ENCODE results near the gene PRKCE. TPM values are rescaled to one million over a fixed set of nuclear protein-coding genes. Genes with fewer than 3 reads are reported as not detected.

Gene PRKCE
- total RNA-seq, 1 experiment from 2014 or later, result 1.3 TPM

DNA sequence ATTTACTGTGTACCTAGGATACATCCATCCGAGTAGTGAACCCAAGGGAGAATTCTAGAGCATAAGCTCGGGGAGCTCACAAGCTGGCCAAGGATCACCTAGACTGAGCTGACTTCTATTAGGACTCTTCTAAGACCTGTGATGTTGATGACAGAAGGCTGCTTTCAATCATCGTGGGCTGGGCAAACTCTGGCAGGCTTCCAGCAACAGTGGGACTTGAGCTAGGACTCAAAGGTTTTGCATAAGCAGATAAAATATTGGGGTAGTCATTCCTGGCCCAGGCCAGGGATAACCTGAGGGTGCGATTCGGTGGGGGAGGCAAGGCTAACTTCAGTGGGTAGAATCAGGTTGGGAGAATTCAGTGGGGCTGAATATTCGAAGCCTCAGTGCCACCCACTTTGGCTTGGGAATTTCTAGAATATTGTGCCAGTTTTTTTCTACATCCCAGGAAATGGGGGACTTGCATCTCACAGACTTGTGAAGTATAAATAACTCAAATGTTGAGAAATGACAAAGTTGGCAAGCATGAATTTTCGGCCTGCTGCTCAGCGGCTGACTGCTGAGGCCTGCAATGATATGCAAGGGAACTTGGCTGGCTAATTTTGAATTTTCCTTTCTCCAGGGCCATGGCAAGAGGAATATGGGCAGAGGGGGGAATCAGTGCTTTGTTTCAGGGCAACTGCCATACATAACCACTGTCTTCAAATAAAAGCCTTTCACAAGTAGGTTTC, 274.3 kb downstream of the PRKCE start:
- H3K23me2 ChIP-seq (ENCODE audit: insufficient read length, low read depth, low read length, poor library complexity, severe bottlenecking), result no peaks in the 10 kb centered on the region
- no peak overlapping the region for H3K27ac ChIP-seq (ENCODE audit: insufficient read length, low read depth, low read length)
- peaks cover 5 to 6% of the 10 kb centered on the region in 2 experiments; a peak in 3 of 4 replicates for H3K4me1 Mint-ChIP-seq
- H2BK12ac ChIP-seq (ENCODE audit: insufficient read length, low read depth, low read length), result no peak overlapping the region
- no peaks in the 10 kb centered on the region for H3K4me1 ChIP-seq (ENCODE audit: insufficient read depth, low read length)
- no peak overlapping the region for H3K27ac Mint-ChIP-seq
- no peaks in the 10 kb centered on the region for H3K9me3 ChIP-seq (ENCODE audit: control insufficient read depth, low read depth, low read length)
- H3K14ac ChIP-seq (ENCODE audit: insufficient read depth, low read length), result no peak overlapping the region
- H3K4me3 Mint-ChIP-seq, result no peak overlapping the region
- WGBS (ENCODE audit: extremely low coverage, insufficient read length, low lambda C conversion rate), result no CpG with 5 or more reads among the region's 8 CpGs
- no peak overlapping the region for H3K18ac ChIP-seq (ENCODE audit: insufficient read length, low read depth, low read length)
- no peaks in the 10 kb centered on the region for H3K9me3 Mint-ChIP-seq
- DNase-seq, result no peak
- no peak overlapping the region for H2BK15ac ChIP-seq (ENCODE audit: low read depth, low read length)
- no peak overlapping the region for H4K91ac ChIP-seq (ENCODE audit: insufficient read length, low read depth, low read length)
- H3K36me3 Mint-ChIP-seq (ENCODE audit: insufficient read depth in 1 of 3, low read depth in 3 of 3), result no peaks in the 10 kb centered on the region
- no peak overlapping the region for H3K4ac ChIP-seq (ENCODE audit: low read depth, low read length)
- no peaks in the 10 kb centered on the region for H3K27me3 Mint-ChIP-seq (ENCODE audit: low read depth)
- no peak overlapping the region for H2AFZ ChIP-seq (ENCODE audit: low read length)
- no peak overlapping the region for H4K5ac ChIP-seq (ENCODE audit: insufficient read length, low read depth, low read length)
- no peak overlapping the region for H3K56ac ChIP-seq (ENCODE audit: insufficient read length, low read depth, low read length)
- H3K4me2 ChIP-seq (ENCODE audit: insufficient read depth, insufficient read length, low read length), result no peak overlapping the region
- peaks cover 2% of the 10 kb centered on the region for H4K20me1 ChIP-seq (ENCODE audit: control insufficient read depth, insufficient read depth, insufficient read length)
- H3K79me2 ChIP-seq (ENCODE audit: insufficient read depth, low read length), result no peaks in the 10 kb centered on the region
- no peak overlapping the region for H3K23ac ChIP-seq (ENCODE audit: insufficient read length, low read depth, low read length)
- no peak overlapping the region for H4K8ac ChIP-seq (replicated peaks; ENCODE audit: insufficient read length, low read depth, low read length)
- H3K9ac ChIP-seq (ENCODE audit: extremely low read depth, insufficient read length, low read length), result no peak overlapping the region
- no peak overlapping the region for H2BK20ac ChIP-seq (ENCODE audit: low read depth, low read length, poor library complexity, severe bottlenecking)
- TF ChIP-seq, protein P1, sequence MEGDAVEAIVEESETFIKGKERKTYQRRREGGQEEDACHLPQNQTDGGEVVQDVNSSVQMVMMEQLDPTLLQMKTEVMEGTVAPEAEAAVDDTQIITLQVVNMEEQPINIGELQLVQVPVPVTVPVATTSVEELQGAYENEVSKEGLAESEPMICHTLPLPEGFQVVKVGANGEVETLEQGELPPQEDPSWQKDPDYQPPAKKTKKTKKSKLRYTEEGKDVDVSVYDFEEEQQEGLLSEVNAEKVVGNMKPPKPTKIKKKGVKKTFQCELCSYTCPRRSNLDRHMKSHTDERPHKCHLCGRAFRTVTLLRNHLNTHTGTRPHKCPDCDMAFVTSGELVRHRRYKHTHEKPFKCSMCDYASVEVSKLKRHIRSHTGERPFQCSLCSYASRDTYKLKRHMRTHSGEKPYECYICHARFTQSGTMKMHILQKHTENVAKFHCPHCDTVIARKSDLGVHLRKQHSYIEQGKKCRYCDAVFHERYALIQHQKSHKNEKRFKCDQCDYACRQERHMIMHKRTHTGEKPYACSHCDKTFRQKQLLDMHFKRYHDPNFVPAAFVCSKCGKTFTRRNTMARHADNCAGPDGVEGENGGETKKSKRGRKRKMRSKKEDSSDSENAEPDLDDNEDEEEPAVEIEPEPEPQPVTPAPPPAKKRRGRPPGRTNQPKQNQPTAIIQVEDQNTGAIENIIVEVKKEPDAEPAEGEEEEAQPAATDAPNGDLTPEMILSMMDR (conservative IDR thresholded peaks at IDR 0.05), result no peak
- no peak overlapping the region for H3T11ph ChIP-seq (ENCODE audit: low read length)
- no peak overlapping the region for H2AK5ac ChIP-seq (ENCODE audit: insufficient read length, low read length)
- H2BK120ac ChIP-seq (ENCODE audit: low read depth, low read length, poor library complexity, severe bottlenecking), result no peak overlapping the region
- no peak overlapping the region for H2BK5ac ChIP-seq (ENCODE audit: insufficient read length, low read length)
- H3K27me3 ChIP-seq (ENCODE audit: insufficient read depth, low read length), result no peaks in the 10 kb centered on the region
- no peaks in the 10 kb centered on the region for H3K79me1 ChIP-seq (ENCODE audit: insufficient read depth, low read depth, low read length, poor library complexity, severe bottlenecking)
